Ishikawa (cell line): Measurements from ENCODE around the gene SETX.

ENCODE experiments used
- CEBPB ChIP-seq: IDR thresholded peaks from 2 replicates; pipeline ENCODE4 v1.6.1; 2012
- CREB1 ChIP-seq: IDR thresholded peaks from 2 replicates; pipeline ENCODE4 v1.6.1; 2012; ENCODE audit warnings: low read depth
- EGR1 ChIP-seq: IDR thresholded peaks from 2 replicates; pipeline ENCODE4 v1.6.1; 2012
- EP300 ChIP-seq: IDR thresholded peaks from 2 replicates; pipeline ENCODE4 v1.6.1; 2012; ENCODE audit warnings: borderline replicate concordance
- FOXM1 ChIP-seq: IDR thresholded peaks from 2 replicates; pipeline ENCODE4 v1.6.1; 2012; ENCODE audit warnings: low read depth, borderline replicate concordance
- NFIC ChIP-seq: IDR thresholded peaks from 2 replicates; pipeline ENCODE4 v1.6.1; 2012
- RAD21 ChIP-seq: IDR thresholded peaks from 2 replicates; pipeline ENCODE4 v1.6.1; 2012; ENCODE audit warnings: low read depth
- TAF1 ChIP-seq: IDR thresholded peaks from 2 replicates; pipeline ENCODE4 v1.6.1; 2012; ENCODE audit warnings: low read depth, mild to moderate bottlenecking
- TCF12 ChIP-seq: IDR thresholded peaks from 2 replicates; pipeline ENCODE4 v1.6.1; 2012; ENCODE audit warnings: low read depth
- TEAD4 ChIP-seq: IDR thresholded peaks from 2 replicates; pipeline ENCODE4 v1.6.1; 2012
- YY1 ChIP-seq: IDR thresholded peaks from 2 replicates; pipeline ENCODE4 v1.6.1; 2012; ENCODE audit warnings: low read depth
- ZBTB7A ChIP-seq: IDR thresholded peaks from 2 replicates; pipeline ENCODE4 v1.6.1; 2012; ENCODE audit warnings: low read depth
- TF ChIP-seq, protein P1 (sequence below): IDR thresholded peaks from 2 replicates; pipeline ENCODE4 v1.6.1; 2012; ENCODE audit warnings: low read depth, mild to moderate bottlenecking
- TF ChIP-seq, protein P2 (sequence below): IDR thresholded peaks from 2 replicates; pipeline ENCODE4 v1.6.1; 2012
- TF ChIP-seq, protein P3 (sequence below): IDR thresholded peaks from 2 replicates; pipeline ENCODE4 v1.6.1; 2012

The SETX gene

DNA sequence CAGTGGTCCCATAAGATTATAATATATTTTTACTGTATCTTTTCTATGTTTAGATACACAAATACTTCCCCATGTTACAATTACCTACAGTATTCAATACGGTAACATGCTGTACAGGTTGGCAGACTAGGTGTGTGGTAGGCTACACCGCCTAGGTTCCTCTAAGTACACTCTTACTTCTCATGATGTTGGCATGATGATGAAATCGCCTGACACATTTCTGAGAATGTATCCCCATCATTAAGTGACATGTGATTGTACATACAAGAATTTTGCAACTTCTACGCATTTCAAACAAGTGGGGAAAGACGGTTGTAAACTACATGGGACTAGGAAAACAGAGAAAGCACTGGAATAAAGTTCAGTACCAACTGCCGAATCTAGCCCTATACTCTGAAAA lies 53.3 kb downstream of the SETX start:
- TF ChIP-seq ZBTB7A (no peak), YY1 (no peak), RAD21 (no peak), TCF12 (no peak), CREB1 (no peak), EP300 (no peak), EGR1 (no peak), CEBPB (no peak), FOXM1 (no peak), NFIC (no peak), TAF1 (no peak), TEAD4 (no peak)
- TF ChIP-seq, protein P1, sequence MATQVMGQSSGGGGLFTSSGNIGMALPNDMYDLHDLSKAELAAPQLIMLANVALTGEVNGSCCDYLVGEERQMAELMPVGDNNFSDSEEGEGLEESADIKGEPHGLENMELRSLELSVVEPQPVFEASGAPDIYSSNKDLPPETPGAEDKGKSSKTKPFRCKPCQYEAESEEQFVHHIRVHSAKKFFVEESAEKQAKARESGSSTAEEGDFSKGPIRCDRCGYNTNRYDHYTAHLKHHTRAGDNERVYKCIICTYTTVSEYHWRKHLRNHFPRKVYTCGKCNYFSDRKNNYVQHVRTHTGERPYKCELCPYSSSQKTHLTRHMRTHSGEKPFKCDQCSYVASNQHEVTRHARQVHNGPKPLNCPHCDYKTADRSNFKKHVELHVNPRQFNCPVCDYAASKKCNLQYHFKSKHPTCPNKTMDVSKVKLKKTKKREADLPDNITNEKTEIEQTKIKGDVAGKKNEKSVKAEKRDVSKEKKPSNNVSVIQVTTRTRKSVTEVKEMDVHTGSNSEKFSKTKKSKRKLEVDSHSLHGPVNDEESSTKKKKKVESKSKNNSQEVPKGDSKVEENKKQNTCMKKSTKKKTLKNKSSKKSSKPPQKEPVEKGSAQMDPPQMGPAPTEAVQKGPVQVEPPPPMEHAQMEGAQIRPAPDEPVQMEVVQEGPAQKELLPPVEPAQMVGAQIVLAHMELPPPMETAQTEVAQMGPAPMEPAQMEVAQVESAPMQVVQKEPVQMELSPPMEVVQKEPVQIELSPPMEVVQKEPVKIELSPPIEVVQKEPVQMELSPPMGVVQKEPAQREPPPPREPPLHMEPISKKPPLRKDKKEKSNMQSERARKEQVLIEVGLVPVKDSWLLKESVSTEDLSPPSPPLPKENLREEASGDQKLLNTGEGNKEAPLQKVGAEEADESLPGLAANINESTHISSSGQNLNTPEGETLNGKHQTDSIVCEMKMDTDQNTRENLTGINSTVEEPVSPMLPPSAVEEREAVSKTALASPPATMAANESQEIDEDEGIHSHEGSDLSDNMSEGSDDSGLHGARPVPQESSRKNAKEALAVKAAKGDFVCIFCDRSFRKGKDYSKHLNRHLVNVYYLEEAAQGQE, result no peak
- TF ChIP-seq, protein P2, sequence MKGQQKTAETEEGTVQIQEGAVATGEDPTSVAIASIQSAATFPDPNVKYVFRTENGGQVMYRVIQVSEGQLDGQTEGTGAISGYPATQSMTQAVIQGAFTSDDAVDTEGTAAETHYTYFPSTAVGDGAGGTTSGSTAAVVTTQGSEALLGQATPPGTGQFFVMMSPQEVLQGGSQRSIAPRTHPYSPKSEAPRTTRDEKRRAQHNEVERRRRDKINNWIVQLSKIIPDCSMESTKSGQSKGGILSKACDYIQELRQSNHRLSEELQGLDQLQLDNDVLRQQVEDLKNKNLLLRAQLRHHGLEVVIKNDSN, result no peak
- TF ChIP-seq, protein P3, sequence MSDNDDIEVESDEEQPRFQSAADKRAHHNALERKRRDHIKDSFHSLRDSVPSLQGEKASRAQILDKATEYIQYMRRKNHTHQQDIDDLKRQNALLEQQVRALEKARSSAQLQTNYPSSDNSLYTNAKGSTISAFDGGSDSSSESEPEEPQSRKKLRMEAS, result no peak

DNA sequence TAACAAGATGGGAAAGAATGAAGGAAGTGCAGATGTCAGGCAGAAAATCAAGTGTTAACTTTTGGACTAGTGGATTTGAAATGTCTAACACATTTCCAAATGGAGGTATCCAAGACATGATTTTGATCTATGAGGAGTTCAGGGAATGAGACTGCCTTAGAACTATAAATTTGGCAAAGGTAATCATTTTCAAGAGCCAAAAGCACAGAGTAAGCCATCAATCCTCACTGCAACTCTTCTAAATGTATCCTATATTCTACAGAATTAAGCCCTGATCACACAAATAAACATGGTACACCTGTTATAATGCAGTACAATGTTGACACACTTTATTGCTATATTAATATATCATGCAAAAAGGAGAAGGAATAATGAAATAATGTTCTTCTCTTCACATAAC lies 55.6 kb downstream of the SETX start:
- TF ChIP-seq TCF12 (no peak), TAF1 (no peak), NFIC (no peak), YY1 (no peak), EP300 (no peak), TEAD4 (no peak), ZBTB7A (no peak), CEBPB (no peak), EGR1 (no peak), FOXM1 (no peak), CREB1 (no peak), RAD21 (no peak)
- TF ChIP-seq, protein P3, result no peak
- TF ChIP-seq, protein P2, result no peak
- TF ChIP-seq, protein P1, result no peak

DNA sequence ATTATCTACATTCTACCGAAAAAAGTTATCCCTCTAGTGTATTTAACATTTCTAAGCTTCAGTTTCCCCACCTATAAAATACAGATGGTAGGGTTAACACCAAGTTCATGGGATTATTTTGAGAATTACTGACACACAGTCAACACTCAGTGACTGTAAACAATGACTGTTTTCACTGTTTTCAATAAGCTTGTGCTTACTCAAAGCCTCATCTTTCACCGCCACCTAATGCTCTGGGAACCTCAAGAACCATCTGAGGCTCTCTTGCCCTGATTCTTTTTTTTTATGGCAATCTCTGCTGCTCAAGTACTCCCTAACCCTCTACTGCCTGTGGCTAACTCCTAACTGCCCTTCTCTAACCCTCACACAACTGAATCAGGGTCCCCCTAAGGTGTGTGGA lies 59.6 kb downstream of the SETX start:
- TF ChIP-seq EGR1 (no peak), TAF1 (no peak), CREB1 (no peak), RAD21 (no peak), FOXM1 (no peak), CEBPB (no peak), EP300 (no peak), TCF12 (no peak)
- TF ChIP-seq, protein P1, result no peak
- TF ChIP-seq, protein P2, result no peak

DNA sequence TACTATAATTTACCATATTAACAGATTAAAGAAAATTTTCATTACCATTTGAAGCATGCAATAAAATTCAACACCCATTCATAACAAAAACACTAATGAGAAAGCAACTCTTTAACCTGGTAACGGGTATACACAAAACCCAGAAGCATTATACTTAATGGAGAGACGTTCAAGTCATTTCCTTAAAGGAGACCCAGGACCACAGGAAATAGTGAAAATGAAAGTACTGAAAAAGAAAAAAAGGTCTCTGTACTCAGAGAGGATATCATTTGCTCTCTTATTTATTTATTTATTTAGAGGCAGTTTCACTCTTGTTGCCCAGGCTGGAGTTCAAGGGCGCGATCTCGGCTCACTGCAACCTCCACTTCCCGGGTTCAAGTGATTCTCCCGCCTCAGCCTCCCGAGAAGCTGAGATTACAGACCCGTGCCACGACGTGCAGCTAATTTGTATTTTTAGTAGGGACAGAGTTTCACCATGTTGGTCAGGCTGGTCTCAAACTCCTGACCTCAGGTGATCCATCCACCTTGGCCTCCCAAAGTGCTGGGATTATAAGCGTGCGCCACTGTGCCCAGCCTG lies 61.6 kb downstream of the SETX start:
- no peak for TF ChIP-seq TCF12
- no peak for TF ChIP-seq EGR1
- TF ChIP-seq, protein P3, result no peak
- no peak for TF ChIP-seq EP300
- TF ChIP-seq, protein P2, result no peak
- TF ChIP-seq YY1, result no peak
- no peak for TF ChIP-seq RAD21
- TF ChIP-seq CREB1, result no peak
